GM21619 (cell line): Measurements from ENCODE around the gene SLCO3A1.
"Not testable (repeated sequence)": the region's sequence is repeated elsewhere in the genome, so short reads cannot be mapped to it uniquely, and the experiment has no call there.

Experiments
- ATAC-seq: cut with Tn5 transposase; IDR thresholded peaks from one replicate; pipeline ENCODE4 v1.9.1; 2021; ENCODE audit not compliant: unreplicated experiment

The SLCO3A1 gene

DNA sequence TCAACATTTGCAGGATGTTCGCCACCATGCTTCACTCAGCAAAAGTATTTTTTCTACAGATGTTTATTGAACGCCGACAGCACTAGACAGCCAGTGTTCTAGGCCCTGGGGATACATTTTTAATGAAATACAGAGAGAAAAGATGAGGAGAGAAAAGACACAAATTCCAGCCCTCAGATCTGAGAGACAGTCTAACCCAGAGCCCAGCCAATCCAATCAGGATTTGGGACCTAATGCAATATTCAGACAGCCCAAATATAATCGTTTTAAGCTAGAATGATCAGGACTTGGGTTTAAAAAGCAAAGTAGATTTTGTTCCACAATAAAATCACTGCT, 174.8 kb downstream of the SLCO3A1 start:
- ATAC-seq: no peak

- no peak for ATAC-seq
Measured at GRCh38 chr15:92029767-92030166, 176.3 kb downstream of the SLCO3A1 start.

- ATAC-seq: no peak
Measured at GRCh38 chr15:92033314-92033713, 179.8 kb downstream of the SLCO3A1 start.

DNA sequence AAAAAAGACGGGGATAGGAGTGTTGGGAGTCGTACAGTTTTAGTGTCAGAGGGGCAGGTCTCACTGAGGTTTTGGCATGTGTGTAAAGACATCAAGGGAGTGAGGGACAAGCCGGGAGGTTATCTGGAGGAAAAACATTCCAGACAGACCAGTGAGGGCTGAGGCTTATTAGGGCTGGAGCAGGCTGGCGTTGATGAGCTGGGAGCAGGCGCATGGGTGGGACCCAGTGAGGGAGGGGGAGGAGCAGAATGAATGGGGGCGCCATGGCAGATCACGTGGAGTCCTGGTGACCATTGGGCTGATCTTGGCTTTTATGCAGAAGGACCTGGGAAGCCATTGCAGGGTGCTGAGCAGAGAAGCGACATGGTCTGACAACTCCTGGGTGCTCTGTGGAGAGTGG, 180.2 kb downstream of the SLCO3A1 start:
- no peak for ATAC-seq

DNA sequence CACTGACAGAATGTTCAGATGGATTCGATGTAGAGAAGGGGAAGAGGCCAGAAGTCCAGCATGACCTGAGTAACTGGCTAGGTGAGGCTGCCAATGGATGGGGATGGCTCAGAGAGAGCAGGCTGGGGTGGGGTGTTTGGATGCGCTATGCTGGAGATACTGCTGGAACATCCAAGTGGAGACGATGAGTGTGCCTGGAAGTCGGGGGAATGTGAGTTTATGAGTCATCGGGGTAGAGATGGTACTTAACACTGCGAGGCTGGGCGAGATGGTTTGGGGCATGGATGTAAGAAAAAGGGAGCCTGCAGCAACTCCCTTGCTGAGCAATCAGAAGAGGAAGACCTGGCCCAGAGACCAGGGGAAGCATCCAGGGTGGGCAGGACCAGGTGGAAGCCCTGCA, 180.7 kb downstream of the SLCO3A1 start:
- ATAC-seq: no peak

GRCh38 chr15:92035551-92035950, 182.0 kb downstream of the SLCO3A1 start:
- no peak for ATAC-seq

DNA sequence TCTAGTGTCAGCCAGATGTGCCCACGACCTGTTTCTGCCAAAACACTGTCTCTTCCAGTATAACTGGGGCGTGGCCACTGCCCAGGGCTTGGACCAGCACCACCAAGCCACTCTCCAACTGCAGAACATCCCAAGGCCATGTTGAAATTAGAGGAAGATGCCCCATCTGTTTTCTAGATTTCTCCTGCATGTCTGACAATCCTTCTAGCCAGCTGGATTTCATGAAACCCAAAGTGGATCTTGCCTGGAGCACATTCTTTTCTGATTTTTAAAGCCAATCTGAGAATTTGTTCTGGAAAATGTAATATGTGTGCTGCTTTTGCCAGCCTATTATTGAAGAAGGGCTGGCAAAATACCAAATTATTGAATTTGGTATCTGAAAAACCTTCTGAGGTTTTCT, 182.5 kb downstream of the SLCO3A1 start:
- no peak for ATAC-seq

DNA sequence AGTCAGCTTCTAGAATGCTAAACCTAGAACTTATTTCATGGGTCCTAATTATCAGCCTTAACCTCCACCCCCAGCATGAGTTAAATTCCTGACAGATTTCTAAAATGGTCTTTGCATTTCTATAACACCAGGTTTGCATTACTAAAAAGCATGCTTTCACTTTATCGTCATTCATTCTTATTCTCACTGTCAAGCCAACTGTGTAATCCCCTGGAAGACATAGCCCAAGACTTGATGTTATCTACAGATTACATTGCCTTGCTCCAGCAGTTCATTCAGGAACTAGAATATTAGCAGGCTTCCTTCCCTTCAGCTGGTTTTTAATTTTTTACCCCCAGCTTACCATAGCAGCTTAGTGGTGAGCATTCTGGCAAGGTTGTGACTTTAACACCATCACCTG, 184.0 kb downstream of the SLCO3A1 start:
- ATAC-seq: no peak

GRCh38 chr15:92040350-92040749, 186.8 kb downstream of the SLCO3A1 start:
- no peak for ATAC-seq

- no peak for ATAC-seq
Measured at GRCh38 chr15:92041371-92041770, 187.9 kb downstream of the SLCO3A1 start.

- ATAC-seq: no peak
Measured at GRCh38 chr15:92043283-92043682, 189.8 kb downstream of the SLCO3A1 start.

DNA sequence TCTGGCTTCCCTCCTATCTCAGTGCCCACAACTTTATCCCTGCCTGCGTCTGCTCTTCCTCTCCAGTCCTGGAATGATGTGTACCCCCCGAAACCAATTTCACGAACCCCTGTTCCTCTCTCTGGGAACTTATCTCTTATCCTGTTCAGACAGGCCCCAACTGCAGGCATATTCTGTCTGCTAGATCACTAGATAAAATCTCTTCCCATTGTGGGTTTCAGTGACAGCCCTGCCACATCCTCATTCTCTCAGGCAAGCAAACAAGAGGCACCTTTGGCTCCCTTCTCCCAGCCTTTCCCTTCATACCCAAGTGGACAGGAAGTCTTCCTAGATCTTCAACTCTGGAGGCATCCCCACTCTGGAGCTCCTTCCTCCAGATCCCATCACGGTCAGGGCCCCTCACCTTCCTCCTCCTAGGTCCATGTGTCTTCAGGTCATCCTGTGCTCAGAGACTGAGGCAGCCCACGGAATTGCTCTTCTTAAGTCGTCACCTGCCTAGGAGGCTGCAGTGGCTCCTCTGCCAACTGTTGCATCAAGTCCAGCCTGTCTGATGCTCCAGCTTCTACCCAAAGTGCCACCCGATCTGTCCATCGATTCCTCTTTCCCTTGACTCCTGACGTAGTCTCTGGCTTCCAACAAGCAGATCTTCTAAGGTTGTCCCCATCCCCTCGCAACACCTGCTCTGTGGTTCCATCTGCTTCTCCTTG, 190.8 kb downstream of the SLCO3A1 start:
- no peak for ATAC-seq

DNA sequence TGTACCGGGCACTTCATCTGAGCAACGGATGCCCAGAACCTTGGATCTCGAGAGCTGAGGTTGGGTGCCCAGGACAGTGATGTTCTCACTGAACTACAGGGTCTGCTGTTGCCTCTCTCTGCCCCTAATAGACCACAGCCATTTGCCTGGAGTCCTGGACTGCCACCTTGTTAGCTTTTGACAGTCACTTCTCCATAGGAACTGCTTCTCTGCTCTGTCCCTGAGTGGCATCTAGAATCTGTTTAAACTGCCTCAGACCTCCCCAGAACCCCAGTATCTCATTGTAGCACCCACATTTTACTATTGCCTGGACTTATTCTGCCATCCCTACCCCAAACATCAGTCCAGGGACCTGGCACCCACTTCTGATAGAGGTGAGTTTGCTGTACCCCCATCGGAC, 194.4 kb downstream of the SLCO3A1 start:
- ATAC-seq: no peak

DNA sequence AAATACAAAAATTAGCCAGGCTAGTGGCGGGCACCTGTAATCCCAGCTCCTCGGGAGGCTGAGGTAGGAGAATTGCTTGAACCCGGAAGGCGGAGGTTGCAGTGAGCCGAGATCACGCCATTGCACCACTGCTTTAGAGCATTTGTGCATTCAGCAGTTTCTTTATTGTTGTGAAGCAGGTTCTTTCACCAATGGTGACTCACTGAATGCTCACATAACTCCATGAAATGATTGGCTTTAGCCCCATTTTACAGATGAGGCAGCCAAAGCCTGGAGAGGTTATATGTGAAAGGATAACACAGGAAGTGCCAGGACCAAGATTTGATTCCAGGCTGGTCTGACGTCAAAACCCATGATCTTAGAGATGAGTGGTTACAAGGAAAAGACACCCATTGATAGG, 195.2 kb downstream of the SLCO3A1 start:
- no peak for ATAC-seq

- no peak for ATAC-seq
Measured at GRCh38 chr15:92049290-92049989, 195.9 kb downstream of the SLCO3A1 start.

DNA sequence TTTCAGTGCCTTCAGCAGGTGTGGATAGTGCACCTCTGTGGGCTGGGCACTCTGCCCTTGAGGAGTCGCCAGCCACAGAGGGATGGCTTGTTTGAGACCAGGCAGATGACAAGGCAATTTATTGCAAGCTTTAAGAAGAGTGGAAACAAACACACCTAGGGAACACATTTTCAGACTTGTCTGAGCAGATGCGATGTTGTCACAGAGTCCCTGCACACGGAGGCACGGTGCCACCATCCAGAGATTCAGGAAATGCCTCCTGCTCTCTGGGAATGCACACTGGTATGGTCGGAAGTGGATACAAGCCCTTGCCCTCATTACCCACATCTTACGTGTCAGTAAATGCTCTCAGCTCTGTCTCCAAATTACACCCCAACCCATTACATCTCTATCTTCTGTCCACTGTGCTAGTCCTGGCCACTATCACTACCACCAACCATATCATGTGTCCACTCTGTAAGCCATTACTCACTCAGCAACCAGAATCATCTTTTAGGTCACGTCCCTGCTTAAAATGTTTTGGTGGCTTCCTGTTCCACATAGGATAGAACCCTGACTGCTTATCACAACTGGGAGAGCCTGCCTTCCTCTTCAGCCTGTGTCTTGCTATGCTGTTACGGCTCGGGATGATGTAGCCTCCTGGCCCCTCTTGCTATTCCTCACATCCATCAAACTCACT, 196.9 kb downstream of the SLCO3A1 start:
- no peak for ATAC-seq

DNA sequence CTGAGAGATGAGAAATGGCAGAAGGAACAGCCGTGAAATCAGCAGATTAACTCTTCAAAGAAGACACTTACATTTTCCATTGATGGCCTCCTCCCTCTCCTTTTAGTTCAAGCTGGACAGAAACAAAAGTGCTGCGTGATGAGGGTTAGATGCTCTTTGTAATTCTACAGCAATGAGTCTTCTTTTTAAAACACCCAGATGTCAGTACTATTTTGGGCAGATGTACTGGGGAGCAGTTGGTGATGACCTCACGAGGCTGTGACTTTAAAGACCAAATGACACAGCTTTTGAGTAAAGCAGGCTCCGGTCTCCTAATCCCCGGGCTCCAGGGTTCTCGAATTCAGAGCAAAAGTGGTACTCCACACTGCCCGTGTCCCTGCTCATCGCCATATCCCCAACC, 198.2 kb downstream of the SLCO3A1 start:
- no peak for ATAC-seq

- no peak for ATAC-seq
Measured at GRCh38 chr15:92053753-92054316, 200.3 kb downstream of the SLCO3A1 start.

DNA sequence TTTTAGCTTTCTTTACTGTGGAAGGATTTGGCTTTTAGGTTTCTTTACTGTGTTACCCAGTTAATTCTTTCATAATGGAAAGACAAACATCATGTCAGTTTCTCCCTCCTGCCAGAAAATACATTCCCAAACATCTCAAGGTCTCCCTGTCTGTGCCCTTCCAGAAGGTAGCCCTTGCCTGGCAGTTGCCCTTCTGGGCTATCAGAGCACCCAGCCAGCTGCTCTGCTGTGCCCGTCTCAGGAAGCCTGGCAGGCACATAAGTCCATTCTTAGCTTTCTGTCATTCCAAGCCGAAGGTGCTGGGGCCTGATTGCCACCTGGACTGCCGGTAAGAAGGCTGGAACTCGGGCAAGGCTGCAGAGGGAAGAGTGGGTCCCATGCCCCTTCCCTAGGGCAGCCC, 203.4 kb downstream of the SLCO3A1 start:
- no peak for ATAC-seq

DNA sequence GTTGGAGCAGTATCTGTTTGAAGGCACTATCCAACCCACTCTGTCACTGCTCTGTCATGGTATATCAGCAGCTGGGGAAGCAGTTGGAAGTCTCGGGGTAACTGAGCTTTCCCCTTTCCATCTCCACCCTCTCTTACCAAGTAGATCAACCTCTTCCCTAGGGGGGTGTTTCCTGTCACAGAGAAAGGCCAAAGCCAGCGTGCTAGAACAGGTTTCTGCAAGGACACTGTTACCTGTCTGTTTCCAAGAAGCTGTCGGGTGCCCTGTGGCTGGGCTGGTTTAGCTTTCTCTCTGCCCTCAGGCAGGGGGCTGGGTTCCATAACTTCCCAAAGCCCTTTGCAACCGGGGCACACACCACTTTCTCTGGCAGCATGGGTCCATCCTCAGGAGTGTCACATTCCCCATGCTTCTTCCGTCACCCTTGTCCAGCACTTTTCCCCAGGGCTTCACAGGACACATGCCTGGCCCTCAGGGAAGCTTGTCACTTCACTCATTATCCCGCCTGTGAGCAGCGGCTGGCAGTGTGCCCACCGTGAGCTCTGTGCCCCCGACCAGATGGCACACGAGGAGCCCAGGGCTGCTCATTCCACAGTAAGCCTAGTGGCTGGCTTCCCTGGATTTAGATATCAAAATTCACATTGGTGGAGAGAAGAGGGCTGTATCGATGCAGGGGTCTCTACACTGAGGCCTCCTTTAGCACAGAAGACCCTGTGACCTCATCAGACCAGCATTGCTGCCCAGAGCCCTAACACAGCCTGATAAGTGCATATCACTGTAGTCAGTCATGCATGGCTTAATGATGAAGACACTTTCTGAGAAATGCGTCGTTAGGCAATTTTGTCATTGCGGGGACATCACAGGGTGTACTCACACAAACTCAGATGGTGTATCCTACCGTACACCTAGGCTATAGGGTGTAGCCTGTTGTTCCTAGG, 205.8 kb downstream of the SLCO3A1 start:
- no peak for ATAC-seq

- ATAC-seq: not testable (repeated sequence)
Measured at GRCh38 chr15:92059971-92060311, 206.4 kb downstream of the SLCO3A1 start.
